ENCODE data around the gene SPEN. TPM values are rescaled to one million over a fixed set of nuclear protein-coding genes. Genes with fewer than 3 reads are reported as not detected.
"Not testable (repeated sequence)": the region's sequence is repeated elsewhere in the genome, so short reads cannot be mapped to it uniquely, and the experiment has no call there.

Gene SPEN
- polyA plus RNA-seq, 12 donors, result 31.7 to 75.5 (median 34.6) TPM; not detected in 1

DNA sequence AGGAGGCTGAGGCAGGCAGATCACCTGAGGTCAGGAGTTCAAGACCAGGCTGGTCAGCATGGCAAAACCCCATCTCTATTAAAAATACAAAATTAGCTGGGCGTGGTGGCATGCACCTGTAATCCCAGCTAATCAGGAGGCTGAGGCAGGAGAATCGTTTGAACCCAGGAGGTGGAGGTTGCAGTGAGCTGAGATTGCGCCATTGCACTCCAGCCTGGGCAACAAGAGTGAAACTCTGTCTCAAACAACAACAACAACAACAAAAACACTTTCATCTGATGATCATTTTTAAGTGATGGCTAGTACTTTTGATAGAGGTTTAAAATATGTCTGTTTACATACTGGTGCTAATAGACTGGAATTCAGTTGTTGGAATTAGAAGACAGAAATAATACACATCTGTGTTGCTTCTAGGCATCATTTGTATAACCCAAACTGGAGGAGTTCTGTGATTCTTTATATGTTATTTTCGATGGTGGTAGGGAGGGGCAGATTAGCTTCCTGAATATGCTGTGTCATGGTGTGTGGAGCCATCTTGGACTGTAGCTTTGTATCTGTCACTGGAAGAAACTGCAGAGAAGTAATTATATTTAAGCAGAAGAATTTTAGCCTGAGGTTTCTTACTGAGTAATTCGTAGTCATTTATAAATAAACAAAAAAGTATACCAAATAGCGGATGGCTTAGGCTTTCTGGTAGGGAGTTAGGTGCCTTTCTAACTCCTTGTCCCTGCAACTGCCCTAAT lies 45.5 kb downstream of the SPEN start:
- DNase-seq, result not testable (repeated sequence)

DNA sequence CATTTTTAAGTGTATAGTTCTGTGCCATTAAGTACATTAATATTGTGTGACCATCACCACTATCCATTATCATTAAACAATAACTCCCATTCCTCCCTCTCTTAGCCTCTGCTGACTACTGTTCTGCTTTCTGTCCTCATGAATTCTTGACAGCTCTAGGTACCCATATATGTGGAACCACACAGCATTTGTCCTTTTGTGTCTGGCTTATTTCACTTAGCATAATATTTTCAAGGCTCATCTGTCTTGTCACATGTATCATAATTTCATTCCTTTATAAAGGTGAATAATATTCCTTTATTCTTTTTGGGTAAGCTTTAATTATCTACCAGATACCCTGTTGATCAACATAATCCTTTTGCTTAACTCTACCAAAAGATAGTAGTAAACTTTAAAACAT lies 47.7 kb downstream of the SPEN start:
- DNase-seq, result no peak

DNA sequence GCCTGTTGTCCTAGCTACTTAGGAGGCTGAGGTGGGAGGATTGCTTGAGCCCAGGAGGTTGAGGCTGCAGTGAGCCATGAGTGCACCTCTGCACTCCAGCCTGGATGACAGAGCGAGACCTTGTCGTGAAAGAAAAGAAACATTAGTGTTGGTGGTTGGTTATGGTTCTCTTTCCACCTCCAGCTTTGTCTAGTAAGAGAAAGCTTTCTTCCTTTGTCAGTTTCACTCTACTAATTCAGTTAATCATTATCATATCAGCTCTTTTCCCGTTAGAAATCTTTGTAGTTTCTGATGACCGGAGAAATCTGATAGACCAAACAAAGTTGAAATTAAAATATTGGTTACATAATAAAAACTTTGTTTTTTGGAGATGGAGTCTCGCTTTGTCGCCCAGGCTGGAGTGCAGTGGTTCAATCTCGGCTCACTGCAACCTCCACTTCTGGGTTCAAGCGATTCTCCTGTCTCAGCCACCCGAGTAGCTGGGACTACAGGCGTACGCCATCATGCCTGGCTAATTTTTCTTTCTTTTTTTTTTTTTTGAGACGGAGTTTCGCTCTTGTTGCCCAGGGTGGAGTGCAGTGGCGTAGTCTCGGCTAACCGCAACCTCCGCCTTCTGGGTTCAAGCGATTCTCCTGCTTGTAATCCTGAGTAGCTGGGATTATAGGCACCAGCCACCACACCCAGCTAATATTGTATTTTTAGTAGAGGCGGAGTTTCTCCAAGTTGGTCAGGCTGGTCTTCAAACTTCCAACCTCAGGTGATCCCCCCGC lies 49.5 kb downstream of the SPEN start:
- DNase-seq, result not testable (repeated sequence)

DNA sequence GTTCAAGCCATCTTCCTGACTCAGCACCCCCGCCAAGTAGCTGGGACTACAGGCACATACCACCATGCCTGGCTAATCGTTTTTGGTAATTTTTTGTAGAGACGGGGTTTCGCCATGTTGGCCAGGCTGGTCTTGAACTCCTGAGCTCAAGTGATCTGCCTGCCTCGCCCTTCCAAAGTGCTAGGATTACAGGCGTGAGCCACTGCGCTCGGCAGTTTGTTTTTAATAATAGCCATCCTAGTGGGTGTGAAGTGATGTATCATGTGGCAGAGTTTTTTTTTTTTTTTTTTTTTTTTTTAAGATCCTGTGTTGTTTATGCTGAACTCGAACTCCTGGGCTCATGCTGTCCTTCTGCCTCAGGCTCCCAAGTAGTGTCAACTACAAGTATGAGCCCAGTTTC lies 51.8 kb downstream of the SPEN start:
- DNase-seq, result no peak

DNA sequence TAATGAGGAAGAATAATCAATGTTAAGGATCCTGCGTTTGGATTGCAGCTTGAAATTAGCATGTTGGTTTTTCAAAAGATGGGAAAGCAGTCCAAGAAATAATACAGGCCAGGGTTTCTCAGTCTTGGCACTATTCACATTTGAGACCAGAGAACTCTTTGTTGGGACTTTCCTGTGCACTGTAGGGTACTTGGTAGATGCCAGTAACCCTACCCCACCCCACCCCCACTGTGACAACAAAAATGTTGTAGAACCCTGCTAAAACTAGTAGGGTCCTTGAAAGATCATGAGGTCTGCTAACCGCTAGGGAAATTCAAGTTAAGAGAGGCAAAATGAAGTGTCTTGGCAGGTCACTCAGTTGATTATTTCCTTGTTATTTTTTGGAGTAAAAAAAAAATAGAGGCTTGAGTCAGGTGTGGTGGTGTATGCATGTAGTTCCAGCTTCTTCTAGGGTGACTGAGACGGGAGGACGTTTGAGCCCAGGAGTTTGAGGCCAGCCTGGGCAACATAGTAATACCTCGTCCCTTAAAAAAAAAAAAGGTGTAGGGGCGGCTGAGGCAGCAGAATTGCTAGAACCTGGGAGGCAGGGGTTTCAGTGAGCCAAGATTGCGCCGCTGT lies 53.3 kb downstream of the SPEN start:
- DNase-seq, result no peak

DNA sequence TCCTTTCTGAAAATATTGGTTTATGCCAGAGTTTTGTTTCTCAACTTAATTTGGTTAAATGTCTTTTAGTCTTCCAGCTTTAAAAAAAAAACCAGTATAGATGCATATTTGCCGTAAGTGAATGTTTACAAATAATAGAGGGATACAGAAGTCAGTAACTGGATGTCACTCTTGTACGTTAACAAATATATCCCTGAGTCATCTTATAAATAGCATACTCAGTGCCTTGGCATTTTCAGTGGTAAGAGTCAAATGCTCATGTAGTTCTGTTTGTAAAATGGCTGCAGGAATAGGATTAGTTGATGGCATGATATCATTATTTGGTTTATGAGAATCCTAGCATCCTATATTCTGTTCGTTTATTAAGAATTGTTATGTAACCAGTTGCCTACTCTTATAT lies 55.4 kb downstream of the SPEN start:
- no peak for DNase-seq

DNA sequence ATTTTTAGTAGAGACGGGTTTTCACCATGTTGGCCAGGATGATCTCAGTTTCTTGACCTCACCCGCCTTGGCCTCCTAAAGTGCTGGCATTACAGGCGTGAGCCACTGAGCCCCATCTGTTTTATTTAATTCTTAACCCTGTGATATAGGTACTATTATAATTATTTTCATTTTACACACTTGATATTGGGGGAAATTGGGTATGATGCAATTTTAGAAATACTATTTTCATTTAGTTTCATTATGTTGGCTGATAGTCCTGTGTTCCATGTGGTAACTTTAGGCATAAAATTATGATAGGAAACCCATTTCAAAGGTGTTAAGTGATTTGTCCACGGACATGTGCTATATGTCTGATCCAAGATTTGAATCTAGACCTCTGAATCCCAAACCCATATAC lies 61.1 kb downstream of the SPEN start:
- DNase-seq, result no peak

DNA sequence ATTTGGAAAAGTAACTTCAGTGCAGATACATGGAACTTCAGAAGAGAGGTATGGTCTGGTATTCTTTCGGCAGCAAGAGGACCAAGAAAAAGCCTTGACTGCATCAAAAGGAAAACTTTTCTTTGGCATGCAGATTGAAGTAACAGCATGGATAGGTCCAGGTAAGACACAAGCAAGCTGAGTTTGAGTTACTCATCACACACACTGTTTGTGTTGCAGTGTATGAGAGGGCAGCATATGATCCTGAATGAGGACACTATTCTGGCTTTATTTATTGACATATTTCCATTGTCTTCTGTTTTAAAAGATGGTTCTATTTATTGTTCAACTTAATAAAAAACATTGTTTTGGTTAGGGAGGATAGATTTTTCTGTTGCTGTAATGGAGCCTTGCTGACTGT lies 63.6 kb downstream of the SPEN start:
- no peak for DNase-seq

DNA sequence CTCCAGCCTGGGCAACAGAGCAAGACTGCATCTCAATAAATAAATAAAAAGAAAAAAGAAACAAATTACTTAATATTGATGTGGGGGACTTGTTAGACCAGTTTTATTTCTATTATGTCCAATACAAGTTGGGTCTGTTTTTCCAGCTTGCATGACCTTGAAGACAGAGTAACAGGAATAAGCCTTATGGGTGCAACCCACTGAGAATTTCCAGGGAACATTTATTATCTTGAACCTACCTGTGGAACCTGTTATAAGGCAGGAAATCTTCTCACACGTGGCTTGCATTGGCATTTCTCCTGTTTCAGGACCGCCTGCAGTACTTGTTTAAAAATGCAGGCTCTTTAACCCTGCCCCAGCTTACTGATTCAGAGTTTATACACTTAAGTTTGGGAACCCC lies 64.4 kb downstream of the SPEN start:
- no peak for DNase-seq

DNA sequence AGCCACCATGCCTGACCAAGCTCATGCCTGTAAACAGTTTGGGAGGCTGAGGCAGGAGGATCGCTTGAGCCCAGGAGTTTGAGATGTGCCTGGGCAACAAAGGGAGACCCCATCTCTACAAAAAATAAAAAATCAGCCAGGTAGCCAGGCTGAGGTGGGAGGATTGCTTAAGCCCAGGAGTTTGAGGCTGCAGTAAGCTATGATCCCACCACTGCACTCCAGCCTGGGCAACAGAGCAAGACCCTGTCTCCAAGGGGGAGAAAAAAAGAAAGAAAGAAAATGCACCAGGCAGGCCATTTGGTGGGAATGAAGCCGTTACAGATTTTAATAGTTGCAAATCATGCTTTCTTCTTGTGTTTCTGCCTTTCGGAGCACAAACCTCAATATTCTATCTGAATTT lies 66.1 kb downstream of the SPEN start:
- not testable (repeated sequence) for DNase-seq

DNA sequence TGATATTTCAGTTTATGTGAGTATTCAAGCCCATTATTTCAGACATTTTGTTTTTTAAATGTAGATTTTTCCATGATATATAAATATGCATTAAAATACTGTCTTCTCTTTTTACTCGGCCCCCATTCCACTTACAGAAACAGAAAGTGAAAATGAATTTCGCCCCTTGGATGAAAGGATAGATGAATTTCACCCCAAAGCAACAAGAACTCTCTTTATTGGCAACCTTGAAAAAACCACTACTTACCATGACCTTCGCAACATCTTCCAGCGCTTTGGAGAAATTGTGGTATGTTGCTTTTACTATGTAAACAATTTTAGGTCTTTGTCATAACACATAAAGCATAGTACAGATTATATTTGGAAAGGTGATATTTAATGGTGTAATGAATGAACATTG lies 68.5 kb downstream of the SPEN start:
- no peak for DNase-seq

DNA sequence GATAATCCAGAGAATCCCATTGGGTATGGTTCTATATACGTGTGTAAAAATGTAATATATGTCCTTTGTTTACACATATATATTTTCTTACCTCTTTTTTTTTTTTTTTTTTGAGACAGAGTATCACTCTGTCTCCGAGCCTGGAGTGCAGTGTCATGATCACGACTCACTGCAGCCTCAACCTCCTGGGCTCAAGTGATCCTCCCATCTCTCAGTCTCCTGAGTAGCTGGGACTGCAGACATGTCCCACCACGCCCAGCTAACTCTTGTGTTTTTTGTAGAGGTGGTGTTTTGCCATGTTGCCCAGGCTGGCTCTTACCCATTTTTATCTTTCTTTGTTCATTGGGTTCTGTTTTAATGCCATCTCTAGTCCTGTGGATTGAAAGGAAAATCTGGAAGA lies 68.9 kb downstream of the SPEN start:
- no peak for DNase-seq

DNA sequence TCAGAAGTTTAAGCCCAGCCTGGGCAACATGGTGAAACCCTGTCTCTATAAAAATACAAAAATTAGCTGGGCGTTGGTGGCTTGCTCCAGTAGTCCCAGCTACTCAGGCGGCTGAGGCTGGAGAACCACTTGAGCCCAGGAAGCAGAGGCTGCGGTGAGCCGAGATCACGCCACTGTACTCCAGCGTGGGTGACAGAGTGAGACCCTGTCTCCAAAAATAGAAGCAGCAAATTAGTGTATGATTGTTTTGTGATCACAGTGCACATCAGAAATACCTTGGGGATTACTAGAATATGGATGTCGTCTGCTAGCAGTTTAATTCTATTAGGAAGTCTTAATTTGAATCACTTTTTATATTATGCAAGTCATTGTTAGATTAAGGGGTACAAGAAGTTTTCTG lies 69.4 kb downstream of the SPEN start:
- DNase-seq, result no peak

DNA sequence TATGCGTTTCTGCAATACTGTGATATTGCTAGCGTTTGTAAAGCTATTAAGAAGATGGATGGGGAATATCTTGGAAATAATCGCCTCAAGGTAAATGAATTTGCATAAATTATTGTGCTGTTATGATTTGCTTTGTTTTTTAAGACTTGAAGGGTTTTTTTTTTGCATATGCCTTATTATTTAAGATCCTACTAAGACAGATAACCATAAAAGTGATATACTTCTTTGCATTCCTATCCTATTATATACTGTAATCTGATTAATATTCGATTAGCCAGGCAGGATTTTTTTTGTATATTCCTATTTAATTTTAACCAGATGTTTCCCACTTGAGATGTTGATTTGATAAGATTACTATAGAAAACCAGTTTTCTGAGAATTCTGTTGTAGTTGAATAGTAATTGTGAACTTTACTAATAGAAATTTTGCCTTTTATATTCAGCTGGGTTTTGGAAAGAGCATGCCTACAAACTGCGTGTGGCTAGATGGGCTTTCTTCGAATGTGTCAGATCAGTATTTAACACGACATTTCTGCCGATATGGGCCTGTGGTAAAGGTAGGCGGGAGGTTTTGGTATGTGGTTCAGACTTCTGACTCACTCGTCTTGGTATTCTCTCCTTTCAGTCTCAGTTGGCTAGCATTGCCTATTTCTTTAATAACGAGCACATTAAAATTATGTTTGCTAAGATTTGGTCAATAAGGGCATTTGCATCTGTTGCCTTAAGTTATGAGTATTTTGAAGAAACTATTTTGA lies 71.6 kb downstream of the SPEN start:
- no peak for DNase-seq

DNA sequence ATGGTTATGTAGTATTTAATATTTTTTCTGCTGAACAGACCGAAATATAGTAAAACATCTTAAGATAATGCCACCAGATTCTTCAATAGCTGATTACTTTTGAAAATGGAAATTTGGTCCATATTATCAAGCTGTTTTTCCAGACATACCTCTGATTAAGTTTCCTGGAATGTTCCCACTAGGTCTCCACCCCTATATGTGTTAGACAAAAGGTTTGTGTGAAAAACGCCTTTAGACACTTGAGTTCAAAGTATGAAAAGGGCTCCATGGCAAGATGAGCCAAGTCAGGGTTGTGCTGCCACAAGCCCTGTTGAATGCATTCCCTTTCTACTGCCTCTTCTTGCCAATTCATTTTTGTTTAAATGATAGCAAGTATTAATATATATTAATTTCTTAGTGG lies 75.7 kb downstream of the SPEN start:
- DNase-seq, result no peak

DNA sequence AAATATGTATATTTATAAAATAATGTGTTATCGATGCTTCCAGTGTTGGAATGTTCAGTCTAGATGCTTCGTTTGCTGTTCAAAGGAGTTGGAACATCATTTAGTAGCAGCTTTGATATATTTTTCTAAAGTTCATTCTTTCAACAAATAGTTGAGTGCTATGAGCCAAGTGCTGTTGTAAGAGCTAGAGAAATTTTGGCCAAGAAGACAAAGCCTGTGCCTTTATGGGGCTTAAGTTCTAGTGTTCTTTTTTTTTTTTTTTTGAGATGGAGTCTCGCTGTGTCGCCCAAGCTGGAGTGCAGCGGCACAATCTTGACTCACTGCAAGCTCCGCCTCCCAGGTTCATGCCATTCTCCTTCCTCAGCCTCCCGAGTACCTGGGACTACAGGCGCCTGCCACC lies 78.9 kb downstream of the SPEN start:
- not testable (repeated sequence) for DNase-seq

DNA sequence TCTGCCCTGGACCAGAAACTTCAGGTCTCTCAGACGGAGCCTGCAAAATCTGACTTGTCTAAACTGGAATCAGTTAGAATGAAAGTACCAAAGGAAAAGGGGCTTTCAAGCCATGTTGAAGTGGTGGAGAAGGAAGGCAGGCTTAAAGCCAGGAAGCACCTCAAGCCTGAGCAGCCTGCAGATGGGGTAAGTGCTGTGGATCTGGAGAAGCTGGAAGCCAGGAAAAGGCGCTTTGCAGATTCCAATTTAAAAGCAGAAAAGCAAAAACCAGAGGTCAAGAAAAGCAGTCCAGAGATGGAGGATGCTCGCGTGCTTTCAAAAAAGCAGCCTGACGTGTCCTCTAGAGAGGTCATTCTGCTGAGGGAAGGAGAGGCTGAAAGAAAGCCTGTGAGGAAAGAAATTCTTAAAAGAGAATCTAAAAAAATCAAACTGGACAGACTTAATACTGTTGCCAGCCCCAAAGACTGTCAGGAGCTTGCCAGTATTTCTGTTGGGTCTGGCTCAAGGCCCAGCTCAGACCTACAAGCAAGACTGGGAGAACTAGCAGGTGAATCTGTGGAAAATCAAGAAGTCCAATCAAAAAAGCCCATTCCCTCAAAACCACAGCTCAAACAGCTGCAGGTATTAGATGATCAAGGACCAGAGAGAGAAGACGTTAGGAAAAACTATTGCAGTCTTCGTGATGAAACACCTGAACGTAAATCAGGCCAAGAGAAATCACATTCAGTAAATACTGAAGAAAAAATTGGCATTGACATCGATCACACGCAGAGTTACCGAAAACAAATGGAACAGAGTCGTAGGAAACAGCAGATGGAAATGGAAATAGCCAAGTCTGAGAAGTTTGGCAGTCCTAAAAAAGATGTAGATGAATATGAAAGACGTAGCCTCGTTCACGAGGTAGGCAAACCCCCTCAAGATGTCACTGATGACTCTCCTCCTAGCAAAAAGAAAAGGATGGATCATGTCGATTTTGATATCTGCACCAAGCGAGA lies 81.8 kb downstream of the SPEN start:
- no peak for DNase-seq

DNA sequence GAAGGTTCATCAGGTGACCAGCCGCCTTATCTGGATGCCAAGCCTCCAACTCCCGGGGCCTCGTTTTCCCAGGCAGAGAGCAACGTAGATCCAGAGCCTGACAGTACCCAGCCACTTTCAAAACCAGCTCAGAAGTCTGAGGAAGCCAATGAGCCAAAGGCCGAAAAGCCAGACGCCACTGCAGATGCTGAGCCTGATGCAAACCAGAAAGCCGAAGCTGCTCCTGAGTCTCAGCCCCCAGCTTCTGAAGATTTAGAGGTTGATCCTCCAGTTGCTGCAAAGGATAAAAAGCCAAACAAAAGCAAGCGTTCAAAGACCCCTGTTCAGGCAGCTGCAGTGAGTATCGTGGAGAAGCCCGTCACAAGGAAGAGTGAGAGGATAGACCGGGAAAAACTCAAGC lies 83.9 kb downstream of the SPEN start:
- no peak for DNase-seq

DNA sequence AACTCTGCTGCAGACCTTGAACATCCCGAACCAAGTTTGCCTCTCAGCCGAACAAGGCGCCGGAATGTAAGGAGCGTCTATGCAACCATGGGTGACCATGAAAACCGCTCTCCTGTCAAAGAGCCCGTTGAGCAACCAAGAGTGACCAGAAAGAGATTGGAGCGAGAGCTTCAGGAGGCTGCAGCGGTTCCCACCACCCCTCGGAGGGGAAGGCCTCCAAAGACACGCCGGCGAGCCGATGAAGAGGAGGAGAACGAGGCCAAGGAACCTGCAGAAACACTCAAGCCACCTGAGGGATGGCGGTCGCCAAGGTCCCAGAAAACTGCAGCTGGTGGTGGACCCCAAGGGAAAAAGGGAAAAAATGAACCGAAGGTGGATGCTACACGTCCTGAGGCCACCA lies 84.4 kb downstream of the SPEN start:
- no peak for DNase-seq

DNA sequence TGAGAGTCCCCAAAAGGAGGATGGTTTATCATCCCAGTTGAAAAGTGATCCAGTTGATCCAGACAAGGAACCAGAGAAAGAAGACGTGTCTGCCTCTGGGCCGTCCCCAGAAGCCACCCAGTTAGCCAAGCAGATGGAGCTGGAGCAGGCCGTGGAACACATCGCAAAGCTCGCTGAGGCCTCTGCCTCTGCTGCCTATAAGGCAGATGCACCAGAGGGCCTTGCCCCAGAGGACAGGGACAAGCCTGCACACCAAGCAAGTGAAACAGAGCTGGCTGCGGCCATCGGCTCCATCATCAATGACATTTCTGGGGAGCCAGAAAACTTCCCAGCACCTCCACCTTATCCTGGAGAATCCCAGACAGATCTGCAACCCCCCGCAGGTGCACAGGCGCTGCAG lies 85.1 kb downstream of the SPEN start:
- no peak for DNase-seq

DNA sequence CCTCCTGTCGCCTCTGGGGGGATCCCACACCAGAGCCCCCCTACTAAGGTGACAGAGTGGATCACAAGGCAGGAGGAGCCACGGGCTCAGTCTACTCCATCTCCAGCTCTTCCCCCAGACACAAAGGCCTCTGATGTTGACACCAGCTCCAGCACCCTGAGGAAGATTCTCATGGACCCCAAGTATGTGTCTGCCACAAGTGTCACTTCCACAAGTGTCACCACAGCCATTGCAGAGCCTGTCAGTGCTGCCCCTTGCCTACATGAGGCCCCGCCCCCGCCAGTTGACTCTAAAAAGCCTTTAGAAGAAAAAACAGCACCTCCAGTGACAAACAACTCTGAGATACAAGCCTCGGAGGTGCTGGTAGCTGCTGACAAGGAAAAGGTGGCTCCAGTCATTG lies 86.2 kb downstream of the SPEN start:
- DNase-seq, result no peak

All from muscle of arm (tissue), 12 donors.